Stimulated activated CD4-positive, alpha-beta T cell treated with anti-CD3 and anti-CD28 coated beads, Interleukin-15, amount 100 ng/mL, for 1 hour (primary cell): Measurements from ENCODE around the gene TBXAS1.

Experiments used
- DNase-seq, 2 donors: peaks; one replicate each; pipeline ENCODE4 v3.0.0-alpha.2; 2020; ENCODE audit warnings: low read depth in 1 of 2, low spot score in 1 of 2

The TBXAS1 gene

GRCh38 chr7:139995017-139995915 is 166.2 kb downstream of the TBXAS1 start:
- DNase-seq = no peak

DNA sequence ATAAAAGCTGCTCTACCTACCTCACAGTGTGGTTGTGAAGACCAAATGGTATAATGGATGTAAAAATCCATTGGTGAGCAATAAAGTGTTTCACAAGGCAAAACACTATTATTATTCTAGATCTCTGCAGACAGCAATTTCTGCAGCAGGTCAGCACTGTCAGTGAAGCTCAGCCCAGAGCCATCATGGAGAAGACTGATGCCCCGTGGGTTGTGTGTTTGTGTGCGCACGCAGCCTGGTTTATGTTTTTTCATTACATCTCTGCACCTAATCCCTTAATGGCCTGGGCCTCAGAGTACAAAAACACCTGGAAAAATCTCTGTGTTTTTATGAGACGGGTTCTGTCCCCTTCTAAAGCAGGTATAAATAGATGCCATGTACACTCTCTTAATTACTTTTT is 169.5 kb downstream of the TBXAS1 start:
- no peak for DNase-seq

GRCh38 chr7:139999516-139999915 is 170.5 kb downstream of the TBXAS1 start:
- no peak for DNase-seq

- no peak for DNase-seq
These were observed 171.7 kb downstream of the TBXAS1 start for GRCh38 chr7:140000666-140001268.

- no peak for DNase-seq
These were observed 174.9 kb downstream of the TBXAS1 start for GRCh38 chr7:140003913-140004382.

GRCh38 chr7:140004672-140005071 is 175.6 kb downstream of the TBXAS1 start:
- DNase-seq = no peak

DNA sequence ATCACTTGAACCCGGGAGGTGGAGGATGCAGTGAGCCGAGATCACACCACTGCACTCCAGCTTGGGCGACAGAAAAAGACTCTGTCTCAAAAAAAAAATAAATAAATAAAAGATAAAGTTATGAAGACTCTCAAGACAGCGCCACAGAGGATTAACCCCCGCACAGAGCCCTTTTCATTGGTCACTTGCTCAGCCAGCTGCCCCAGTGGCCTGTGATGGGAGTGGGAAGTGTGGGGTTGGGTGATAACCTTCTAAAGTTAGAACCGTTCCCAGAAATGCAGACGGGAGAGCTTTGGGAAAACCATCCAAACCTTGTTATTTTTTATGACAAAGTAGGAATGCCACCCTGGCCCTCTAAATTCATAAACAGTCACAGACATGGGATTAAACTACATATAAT is 176.3 kb downstream of the TBXAS1 start:
- DNase-seq = no peak

DNA sequence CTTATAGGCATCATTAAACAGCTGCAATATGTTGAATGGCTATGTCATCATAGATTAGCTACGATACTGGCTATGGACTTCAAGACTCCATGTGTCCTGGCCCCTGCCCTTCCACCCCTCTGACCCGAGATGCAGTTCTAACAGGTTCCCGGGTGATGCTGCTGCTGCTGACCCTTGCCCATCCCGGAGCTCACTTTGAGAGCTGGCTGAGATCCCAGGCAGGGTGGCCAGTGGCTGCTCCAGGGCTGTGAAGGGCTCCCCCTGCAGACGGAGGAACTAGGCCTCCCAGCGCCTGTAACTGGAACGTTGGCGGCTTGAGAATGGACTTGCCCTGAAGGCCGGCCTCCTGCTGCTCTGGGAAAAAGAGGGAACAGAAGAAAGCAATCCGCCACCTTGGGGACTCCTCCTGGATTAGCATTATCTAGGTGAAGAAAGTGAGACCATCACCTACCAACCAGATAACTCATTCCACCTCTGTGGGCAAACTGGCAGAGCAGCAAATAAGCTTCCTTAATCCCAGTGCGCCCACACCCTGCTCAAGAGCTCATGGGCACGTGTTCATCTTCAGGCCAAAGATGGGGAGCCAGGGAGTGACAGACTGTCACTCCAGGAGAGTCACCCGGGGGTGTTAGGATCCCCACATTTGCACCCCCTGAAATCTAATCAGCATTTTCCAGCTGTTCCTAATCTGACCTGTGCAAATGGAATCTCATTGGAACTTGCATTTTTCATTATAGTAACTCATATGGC is 176.9 kb downstream of the TBXAS1 start:
- DNase-seq = no peak

- no peak for DNase-seq
These were observed 177.5 kb downstream of the TBXAS1 start for GRCh38 chr7:140006600-140006999.

DNA sequence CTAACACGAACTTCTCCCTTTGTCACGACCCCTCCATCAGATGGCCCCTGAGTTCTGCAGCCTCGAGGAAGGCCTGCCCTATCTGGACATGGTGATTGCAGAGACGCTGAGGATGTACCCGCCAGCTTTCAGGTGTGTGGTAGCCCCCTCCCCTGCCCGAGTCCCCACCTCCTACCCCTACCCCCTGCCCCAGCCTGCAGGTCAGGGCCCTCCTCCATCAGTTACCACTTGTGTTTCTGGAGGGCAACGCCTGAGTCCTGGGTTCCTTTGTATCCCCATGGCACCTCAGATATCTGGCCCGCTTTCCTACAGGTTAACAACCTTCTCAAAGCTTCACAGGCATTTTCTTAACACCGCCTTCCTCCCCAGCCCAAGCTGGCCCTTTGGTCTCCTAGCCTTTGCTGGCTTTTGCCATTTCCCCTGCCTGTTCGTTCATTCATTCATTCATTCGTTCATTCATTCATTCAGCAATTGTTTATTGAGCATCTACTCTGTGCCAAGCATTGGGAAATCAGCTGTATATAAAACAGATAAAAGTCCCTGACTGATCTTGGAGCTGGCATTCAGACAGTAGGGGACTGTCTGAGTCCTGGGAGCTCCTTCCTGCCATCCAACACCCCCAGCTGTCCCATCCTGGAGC is 178.1 kb downstream of the TBXAS1 start:
- DNase-seq = no peak

GRCh38 chr7:140008755-140009610 is 179.9 kb downstream of the TBXAS1 start:
- no peak for DNase-seq

DNA sequence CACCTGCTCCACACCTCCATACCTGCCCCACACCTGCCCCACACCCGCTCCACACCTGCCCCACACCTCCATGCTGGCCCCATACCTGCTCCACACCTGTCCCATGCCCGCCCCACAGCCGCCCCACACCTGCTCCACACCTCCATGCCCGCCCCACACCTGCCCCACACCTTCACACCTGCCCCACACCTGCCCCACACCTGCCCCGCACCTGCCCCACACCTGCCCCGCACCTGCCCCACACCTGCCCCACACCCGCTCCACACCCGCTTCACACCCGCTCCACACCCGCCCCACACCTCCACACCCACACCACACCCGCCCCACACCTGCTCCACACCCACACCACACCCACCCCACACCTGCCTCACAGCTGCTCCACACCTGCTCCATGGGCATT is 180.7 kb downstream of the TBXAS1 start:
- DNase-seq = no peak

- DNase-seq = no peak
These were observed 181.3 kb downstream of the TBXAS1 start for GRCh38 chr7:140010194-140010895.

DNA sequence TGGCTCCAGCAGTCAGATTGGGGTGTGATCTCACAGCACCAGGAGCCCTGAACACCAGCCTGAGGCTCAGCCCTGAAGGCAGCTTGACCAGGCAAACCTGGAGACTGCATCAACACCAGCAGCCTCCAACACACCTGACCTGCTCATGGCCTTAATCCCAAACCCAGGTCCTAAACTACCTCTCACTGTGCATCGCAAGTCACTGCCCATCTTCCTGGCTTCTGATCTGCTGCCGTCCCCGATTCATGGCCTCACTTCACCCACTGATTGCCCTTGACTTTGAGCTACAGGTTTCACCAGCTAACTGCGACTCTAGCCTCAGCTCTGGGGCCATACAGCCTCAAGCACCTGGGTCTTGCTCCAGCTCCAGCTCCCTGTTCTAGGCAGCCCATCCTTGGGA is 184.6 kb downstream of the TBXAS1 start:
- DNase-seq = no peak

DNA sequence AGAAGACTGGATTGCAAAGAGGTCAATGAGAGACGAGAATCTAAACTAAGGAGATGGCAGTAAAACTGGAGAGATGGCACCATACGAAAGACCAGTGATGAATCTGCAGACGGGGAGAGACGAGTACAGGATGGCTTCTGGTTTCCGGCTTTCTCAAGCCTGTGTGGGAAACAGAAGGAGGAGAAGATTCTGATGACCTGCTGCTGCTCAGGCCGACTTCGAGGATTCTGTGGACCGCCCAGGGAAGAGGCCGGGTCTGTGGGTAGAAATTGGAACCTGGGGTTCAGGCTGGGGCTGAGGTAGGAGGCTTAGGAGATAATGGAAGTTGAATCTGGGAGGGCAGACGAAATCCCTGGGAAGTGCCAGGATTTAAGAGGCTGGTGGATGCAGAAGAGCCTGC is 185.1 kb downstream of the TBXAS1 start:
- DNase-seq = no peak

- DNase-seq = no peak
These were observed 186.5 kb downstream of the TBXAS1 start for GRCh38 chr7:140015471-140015970.

DNA sequence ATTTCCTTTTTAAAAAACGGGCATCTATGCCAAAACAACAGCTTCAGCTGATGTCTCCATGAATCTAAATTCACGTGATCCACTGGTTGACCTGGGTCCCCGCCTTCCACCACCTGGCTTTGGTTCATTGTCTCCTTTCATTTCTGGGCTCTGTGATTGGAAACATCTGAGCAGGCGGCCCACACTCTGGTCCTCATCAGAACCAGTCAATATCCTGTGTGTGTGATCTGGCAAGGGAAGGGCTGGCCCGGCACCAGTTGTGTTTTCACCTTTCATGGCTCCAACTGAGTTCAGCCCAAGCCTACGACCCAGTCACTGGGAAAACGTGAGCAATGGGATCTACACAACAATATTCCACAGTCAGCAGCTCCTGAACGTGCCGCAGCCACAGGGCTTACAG is 187.5 kb downstream of the TBXAS1 start:
- DNase-seq = no peak

DNA sequence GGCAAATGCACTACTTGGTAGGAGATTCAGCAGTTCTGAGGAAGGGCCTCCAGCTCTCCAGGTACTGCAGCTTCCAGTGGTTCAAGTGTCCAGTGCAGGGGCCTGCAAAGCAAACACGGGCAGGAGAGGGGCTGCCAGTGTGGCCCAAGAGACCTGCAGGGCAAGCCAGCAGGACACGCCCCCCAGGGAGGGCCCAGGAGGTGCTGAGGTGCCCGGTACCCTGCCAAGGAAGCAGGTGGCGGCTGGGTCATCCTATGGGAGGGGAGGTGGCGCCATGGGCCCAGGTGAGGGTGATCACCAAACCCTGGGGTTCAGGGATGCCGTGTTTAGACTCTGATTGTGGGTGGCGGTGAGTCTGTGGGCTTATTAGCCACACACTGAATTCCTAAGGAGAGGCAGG is 188.0 kb downstream of the TBXAS1 start:
- no peak for DNase-seq

DNA sequence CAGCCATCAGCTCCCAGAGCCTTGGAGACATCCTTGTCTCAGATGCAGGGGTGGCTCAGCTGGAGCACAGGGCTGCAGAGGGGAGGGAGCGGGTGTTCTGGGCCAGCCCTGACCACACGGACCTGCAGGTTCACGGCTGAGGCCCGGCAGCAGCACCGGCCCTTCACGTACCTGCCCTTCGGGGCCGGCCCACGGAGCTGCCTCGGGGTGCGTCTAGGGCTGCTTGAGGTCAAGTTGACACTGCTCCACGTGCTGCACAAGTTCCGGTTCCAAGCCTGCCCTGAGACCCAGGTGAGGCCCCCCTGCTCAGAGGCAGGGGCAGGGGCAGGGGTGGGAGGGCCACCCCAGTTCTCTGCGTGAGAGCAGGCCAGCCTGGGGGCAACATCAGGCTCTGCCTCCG is 188.5 kb downstream of the TBXAS1 start:
- no peak for DNase-seq
